ENCODE data around the gene CSRP1.

The CSRP1 gene

DNA sequence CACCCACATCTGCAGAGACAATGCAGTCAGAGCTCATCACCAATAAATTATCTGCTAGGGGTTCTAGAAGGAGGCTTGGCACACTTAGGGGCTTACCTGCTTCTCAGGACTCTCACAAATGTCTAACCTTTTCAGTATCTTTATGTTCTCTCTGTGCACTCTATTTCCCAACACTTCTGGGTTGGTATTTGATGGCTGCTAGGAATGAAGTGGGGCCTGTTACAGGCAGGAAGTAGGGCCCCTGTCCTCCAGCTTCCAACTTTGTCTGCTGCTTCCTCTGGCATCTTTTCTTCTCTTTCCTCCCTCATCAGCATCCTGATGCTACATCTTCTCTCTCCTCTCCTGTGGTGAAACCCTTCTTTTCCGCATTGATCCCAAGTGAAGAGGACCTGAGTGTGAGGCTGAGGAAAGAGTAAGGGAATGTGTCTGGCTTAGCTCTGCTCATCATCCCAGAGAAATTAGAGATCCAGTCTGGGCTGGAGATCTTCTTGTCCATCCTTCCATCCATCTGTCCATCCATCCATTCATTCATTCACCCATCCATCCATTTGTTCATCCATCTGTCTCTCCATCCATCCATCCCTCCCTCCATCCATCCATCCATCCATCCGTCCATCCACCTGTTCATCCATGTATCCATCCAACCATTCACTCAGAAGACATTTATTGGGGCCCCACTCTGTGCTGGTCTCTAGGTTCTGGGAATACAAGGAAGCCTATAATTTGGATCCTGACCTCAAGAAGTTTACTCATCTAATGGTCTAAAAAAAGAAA, 2.9 kb upstream of the CSRP1 start:
- no peaks in the 10 kb centered on the region for H3K27me3 ChIP-seq (replicated peaks; ENCODE audit: control insufficient read depth, insufficient read depth, low read length)
- DNase-seq (ENCODE audit: low read depth) = no peak
- no peaks in the 10 kb centered on the region for H3K9me3 ChIP-seq (ENCODE audit: control insufficient read depth, low read length)
- no peak overlapping the region for H3K9ac ChIP-seq (ENCODE audit: low read length)
- H3K4me3 ChIP-seq (ENCODE audit: low read length) = no peak overlapping the region
- H3K4me1 ChIP-seq (ENCODE audit: control insufficient read depth, insufficient read depth, low read length) = peaks cover 39% of the 10 kb centered on the region
- H3K36me3 ChIP-seq (ENCODE audit: control insufficient read depth, insufficient read depth, low read length, severe bottlenecking) = no peaks in the 10 kb centered on the region

DNA sequence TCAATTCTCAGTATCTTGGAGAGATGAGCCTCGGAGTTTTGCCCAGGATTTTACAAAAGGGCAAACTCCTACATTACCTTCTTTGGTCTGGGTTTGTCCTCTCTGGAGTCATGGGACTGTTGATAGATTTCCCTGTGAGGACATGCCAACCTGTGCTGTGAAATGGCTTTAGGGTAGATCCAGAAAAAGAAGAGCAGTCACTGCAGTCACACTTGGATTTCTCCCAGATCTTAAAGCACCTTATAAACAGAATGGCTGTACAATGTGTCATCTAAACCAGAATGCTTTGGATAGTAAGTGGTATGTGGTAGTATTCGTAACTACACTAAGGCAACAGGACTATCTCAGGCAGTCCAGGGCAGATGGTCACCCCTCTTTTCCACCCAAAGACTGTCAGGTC, 1.9 kb upstream of the CSRP1 start:
- peak; percentile 45 for DNase-seq (ENCODE audit: low read depth)
- no peaks in the 10 kb centered on the region for H3K36me3 ChIP-seq (ENCODE audit: control insufficient read depth, insufficient read depth, low read length, severe bottlenecking)
- peaks cover 46% of the 10 kb centered on the region for H3K4me1 ChIP-seq (ENCODE audit: control insufficient read depth, insufficient read depth, low read length)
- no peak overlapping the region for H3K4me3 ChIP-seq (ENCODE audit: low read length)
- no peaks in the 10 kb centered on the region for H3K9me3 ChIP-seq (ENCODE audit: control insufficient read depth, low read length)
- no peaks in the 10 kb centered on the region for H3K27me3 ChIP-seq (replicated peaks; ENCODE audit: control insufficient read depth, insufficient read depth, low read length)
- no peak overlapping the region for H3K9ac ChIP-seq (ENCODE audit: low read length)

DNA sequence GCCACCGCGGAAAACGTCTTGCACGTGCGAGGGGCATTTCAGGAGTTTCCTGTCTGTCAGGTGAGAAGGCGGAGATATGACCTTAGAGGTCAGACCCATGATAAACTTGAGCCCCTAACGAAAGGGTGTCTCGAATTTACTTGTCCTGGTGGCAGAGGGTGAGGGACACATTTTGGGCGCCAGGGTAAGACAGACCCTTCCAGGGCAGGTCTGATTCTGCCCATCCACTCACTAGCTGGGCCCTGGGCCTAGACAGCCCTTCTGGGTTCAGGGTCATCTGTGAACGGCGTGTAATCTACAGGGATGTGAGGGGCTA, 395 bp upstream of the CSRP1 start:
- peak overlapping the region; percentile 88 for H3K4me3 ChIP-seq (ENCODE audit: low read length)
- no peaks in the 10 kb centered on the region for H3K9me3 ChIP-seq (ENCODE audit: control insufficient read depth, low read length)
- no peaks in the 10 kb centered on the region for H3K27me3 ChIP-seq (replicated peaks; ENCODE audit: control insufficient read depth, insufficient read depth, low read length)
- no peaks in the 10 kb centered on the region for H3K36me3 ChIP-seq (ENCODE audit: control insufficient read depth, insufficient read depth, low read length, severe bottlenecking)
- peak overlapping the region; percentile 89 for H3K9ac ChIP-seq (ENCODE audit: low read length)
- DNase-seq (ENCODE audit: low read depth) = no peak
- peaks cover 42% of the 10 kb centered on the region for H3K4me1 ChIP-seq (ENCODE audit: control insufficient read depth, insufficient read depth, low read length)

DNA sequence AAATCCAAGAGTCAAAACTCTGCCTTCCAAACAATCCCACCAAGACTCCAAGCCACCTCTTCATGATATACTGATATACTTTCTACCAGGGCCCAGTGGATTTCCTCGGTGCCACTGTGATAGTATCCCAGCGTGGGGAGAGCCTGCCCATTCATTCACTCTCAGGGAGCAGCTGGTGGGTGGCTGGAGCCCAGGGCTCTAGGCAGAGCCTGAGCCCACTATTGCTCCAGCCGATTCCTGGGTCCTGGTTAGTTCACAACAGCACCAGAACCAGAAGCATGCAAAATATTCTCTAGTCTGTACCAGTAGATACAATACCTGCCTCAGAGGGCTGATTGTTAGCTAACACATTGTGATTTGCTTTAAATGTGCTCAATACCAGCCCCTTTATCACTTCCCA, 831 bp downstream of the CSRP1 start:
- Histone ChIP-seq H3K4me3 (ENCODE audit: low read length) (peak overlapping the region; percentile 88), H3K36me3 (ENCODE audit: control insufficient read depth, insufficient read depth, low read length, severe bottlenecking) (no peaks in the 10 kb centered on the region)

DNA sequence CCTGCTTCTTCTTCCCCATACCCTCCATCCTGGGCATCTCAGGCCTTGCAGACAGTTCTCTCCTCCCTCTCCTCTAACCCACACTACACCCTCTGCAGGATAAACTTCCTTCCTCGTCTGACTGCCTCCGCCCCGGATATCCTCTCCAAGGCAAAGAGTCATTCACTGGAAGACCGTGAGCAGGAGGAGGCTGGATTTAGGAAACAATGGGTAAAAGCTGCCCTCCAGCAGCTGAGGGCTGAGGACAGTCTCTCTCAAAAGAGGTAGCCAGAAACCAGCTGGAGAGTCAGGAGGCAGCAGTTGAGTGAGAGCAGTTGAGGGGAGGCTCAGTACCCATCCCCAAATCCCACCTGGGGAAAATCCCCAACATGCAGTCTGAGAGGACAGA, 1.4 kb downstream of the CSRP1 start:
- H3K4me1 ChIP-seq (ENCODE audit: control insufficient read depth, insufficient read depth, low read length) = peaks cover 43% of the 10 kb centered on the region
- H3K36me3 ChIP-seq (ENCODE audit: control insufficient read depth, insufficient read depth, low read length, severe bottlenecking) = no peaks in the 10 kb centered on the region
- peak overlapping the region; percentile 89 for H3K9ac ChIP-seq (ENCODE audit: low read length)
- H3K9me3 ChIP-seq (ENCODE audit: control insufficient read depth, low read length) = no peaks in the 10 kb centered on the region
- peak overlapping the region; percentile 88 for H3K4me3 ChIP-seq (ENCODE audit: low read length)
- H3K27me3 ChIP-seq (replicated peaks; ENCODE audit: control insufficient read depth, insufficient read depth, low read length) = no peaks in the 10 kb centered on the region
- peak; percentile 60 for DNase-seq (ENCODE audit: low read depth)

More for the DNA sequence above, 831 bp downstream of the CSRP1 start:
- H3K4me1 ChIP-seq (ENCODE audit: control insufficient read depth, insufficient read depth, low read length) = peaks cover 37% of the 10 kb centered on the region
- peak overlapping the region; percentile 89 for H3K9ac ChIP-seq (ENCODE audit: low read length)
- no peaks in the 10 kb centered on the region for H3K27me3 ChIP-seq (replicated peaks; ENCODE audit: control insufficient read depth, insufficient read depth, low read length)
- peak; percentile 49 for DNase-seq (ENCODE audit: low read depth)
- H3K9me3 ChIP-seq (ENCODE audit: control insufficient read depth, low read length) = no peaks in the 10 kb centered on the region

DNA sequence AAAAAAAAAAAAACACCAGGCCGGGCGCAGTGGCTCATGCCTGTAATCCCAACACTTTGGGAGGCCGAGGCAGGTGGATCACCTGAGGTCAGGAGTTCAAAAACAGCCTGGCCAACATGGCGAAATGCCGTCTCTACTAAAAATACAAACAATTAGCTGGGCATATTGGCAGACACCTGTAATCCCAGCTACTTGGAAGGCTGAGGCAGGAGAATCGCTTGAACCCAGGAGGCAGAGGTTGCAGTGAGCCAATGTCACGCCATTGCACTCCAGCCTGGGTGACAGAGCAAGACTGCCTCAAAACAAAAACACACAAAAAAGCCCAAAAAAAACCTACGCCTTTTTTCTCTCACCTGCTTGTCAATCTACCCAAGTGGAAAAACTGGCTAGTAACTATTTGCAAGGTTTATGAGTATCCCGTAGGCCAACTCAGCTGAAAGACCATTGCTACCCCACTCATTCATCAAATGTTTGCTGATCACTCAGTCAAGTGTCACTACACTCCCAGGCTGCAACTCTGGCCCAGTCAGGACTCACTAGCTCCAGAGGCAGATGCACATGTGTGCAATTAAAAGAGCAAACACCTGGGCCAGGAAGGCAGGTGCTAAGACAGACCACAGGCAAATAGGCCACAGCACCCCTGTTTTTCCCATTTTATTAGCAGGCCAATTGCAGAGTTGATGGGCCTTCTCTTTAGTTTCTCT, 2.0 kb downstream of the CSRP1 start:
- Histone ChIP-seq H3K27me3 (replicated peaks; ENCODE audit: control insufficient read depth, insufficient read depth, low read length) (no peaks in the 10 kb centered on the region), H3K4me3 (ENCODE audit: low read length) (peak overlapping the region; percentile 88), H3K9me3 (ENCODE audit: control insufficient read depth, low read length) (no peaks in the 10 kb centered on the region), H3K4me1 (ENCODE audit: control insufficient read depth, insufficient read depth, low read length) (peaks cover 48% of the 10 kb centered on the region), H3K9ac (ENCODE audit: low read length) (peak overlapping the region; percentile 89), H3K36me3 (ENCODE audit: control insufficient read depth, insufficient read depth, low read length, severe bottlenecking) (no peaks in the 10 kb centered on the region)
- no peak for DNase-seq (ENCODE audit: low read depth)

DNA sequence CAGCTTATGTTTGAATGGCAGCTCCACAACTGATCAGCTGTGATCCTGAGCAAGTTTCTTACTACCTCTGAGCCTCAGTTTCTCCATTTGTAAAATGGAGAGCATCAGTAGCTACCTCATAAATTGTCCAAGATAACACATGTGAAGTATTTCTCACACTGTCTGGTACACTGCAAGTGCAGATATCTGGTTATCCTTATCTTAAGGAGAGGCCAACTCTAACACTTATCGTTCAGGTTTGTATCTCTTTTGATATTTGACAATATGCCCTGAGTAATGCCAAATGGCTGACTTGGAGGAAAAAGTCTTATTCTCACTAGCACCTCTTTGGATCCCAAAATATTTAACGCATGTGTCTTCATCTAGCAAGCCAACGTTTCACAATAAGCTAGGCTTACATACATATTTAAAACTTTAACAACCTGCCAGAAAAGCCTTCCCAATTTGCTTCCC, 2.7 kb downstream of the CSRP1 start:
- peak; percentile 48 for DNase-seq (ENCODE audit: low read depth)
- H3K36me3 ChIP-seq (ENCODE audit: control insufficient read depth, insufficient read depth, low read length, severe bottlenecking) = no peaks in the 10 kb centered on the region
- peak overlapping the region; percentile 61 for H3K9ac ChIP-seq (ENCODE audit: low read length)
- no peak overlapping the region for H3K4me3 ChIP-seq (ENCODE audit: low read length)
- H3K27me3 ChIP-seq (replicated peaks; ENCODE audit: control insufficient read depth, insufficient read depth, low read length) = no peaks in the 10 kb centered on the region
- peaks cover 50% of the 10 kb centered on the region for H3K4me1 ChIP-seq (ENCODE audit: control insufficient read depth, insufficient read depth, low read length)
- no peaks in the 10 kb centered on the region for H3K9me3 ChIP-seq (ENCODE audit: control insufficient read depth, low read length)

DNA sequence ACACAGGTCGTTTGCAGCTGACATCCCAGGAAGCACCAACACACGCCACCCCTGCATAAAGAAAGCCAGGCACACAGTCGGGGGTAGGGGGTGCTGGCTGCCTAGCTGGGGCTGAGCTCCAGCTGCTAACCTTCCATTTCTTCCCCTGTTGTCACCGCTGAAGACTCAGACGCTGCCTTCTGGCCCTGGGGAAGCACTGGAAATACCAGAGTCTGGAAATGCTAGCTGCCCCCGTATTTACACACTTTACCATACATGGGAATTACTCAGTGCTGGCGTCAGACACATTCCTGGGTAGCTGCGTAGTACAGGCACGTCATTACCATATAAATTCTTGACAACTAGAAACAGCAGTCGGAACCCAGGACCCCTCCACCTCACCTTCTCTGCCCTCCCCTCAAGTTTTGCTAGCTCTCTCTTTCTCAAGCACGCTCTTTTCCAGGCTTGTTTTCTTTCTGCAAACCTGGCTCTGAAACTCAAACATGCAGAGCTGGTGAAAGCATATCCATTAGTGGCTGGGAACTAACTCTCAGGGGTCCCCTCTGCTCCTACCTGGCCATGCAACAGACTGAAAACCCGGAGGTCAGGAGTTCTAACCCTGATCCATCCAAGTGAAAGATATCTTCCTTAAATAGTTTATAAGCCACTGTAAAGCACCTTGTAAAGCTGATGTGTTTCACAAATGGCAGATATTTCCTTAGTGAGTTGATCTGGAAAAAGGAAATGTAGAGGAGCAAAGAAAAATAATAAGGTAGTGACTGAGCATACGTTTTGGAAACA, 3.3 kb downstream of the CSRP1 start:
- H3K4me1 ChIP-seq (ENCODE audit: control insufficient read depth, insufficient read depth, low read length) = peaks cover 50% of the 10 kb centered on the region
- peak overlapping the region; percentile 61 for H3K9ac ChIP-seq (ENCODE audit: low read length)
- peak; percentile 96 for DNase-seq (ENCODE audit: low read depth)
- H3K36me3 ChIP-seq (ENCODE audit: control insufficient read depth, insufficient read depth, low read length, severe bottlenecking) = no peaks in the 10 kb centered on the region
- no peak overlapping the region for H3K4me3 ChIP-seq (ENCODE audit: low read length)
- H3K9me3 ChIP-seq (ENCODE audit: control insufficient read depth, low read length) = no peaks in the 10 kb centered on the region
- H3K27me3 ChIP-seq (replicated peaks; ENCODE audit: control insufficient read depth, insufficient read depth, low read length) = no peaks in the 10 kb centered on the region

DNA sequence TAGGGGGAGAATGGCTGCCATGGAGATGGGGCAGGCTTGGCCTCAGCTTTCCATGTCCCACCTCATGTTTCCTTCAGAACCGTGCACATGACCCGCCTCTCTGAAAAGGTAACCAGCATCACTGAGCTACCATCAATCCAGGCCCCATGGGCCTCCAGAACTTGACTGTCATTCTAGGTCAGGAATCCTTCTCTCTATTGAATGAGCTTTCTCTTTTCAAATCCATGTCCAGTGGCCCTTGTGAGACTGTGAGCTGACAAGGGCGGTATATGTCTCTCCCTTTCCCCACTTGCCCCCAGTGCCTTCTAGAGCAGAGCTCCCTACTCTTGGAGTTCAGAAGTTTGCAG, 4.4 kb downstream of the CSRP1 start:
- Histone ChIP-seq H3K36me3 (ENCODE audit: control insufficient read depth, insufficient read depth, low read length, severe bottlenecking) (no peaks in the 10 kb centered on the region), H3K4me3 (ENCODE audit: low read length) (no peak overlapping the region), H3K4me1 (ENCODE audit: control insufficient read depth, insufficient read depth, low read length) (peaks cover 50% of the 10 kb centered on the region), H3K9ac (ENCODE audit: low read length) (no peak overlapping the region), H3K27me3 (replicated peaks; ENCODE audit: control insufficient read depth, insufficient read depth, low read length) (no peaks in the 10 kb centered on the region), H3K9me3 (ENCODE audit: control insufficient read depth, low read length) (no peaks in the 10 kb centered on the region)
- DNase-seq (ENCODE audit: low read depth) = no peak

DNA sequence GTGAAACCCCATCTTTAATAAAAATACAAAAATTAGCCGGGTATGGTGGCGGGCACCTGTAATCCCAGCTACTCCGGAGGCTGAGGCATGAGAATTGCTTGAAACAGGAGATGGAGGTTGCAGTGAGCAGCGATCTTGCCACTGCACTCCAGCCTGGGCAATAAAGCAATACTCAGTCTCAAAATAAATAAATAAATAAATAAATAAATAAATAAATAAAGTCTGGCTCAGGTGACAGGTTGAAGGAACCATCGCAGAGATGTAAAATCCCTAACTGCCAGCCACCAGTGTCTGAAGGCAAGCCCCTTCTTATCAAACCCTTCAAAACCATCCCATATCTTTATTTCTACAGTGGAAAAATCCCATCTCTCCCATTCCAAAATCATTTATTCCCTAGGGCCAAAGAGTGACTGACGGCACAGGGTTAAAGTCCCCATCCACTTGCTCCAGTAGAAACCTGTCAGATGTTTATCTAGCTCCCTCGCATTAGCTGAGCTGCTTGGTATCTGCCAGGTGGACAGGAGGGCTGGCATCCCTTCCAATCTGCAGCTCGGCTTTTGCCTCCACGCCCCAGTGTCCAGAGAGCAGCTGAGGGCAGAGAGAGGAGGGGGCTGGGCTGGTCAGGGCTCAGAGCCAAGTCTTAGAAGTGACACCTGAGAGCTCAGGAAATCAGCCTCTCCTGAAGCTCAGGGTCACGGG, 5.0 kb downstream of the CSRP1 start:
- Histone ChIP-seq H3K9ac (ENCODE audit: low read length) (no peak overlapping the region), H3K27me3 (replicated peaks; ENCODE audit: control insufficient read depth, insufficient read depth, low read length) (no peaks in the 10 kb centered on the region), H3K36me3 (ENCODE audit: control insufficient read depth, insufficient read depth, low read length, severe bottlenecking) (no peaks in the 10 kb centered on the region), H3K4me1 (ENCODE audit: control insufficient read depth, insufficient read depth, low read length) (peaks cover 46% of the 10 kb centered on the region), H3K9me3 (ENCODE audit: control insufficient read depth, low read length) (no peaks in the 10 kb centered on the region), H3K4me3 (ENCODE audit: low read length) (no peak overlapping the region)
- no peak for DNase-seq (ENCODE audit: low read depth)

DNA sequence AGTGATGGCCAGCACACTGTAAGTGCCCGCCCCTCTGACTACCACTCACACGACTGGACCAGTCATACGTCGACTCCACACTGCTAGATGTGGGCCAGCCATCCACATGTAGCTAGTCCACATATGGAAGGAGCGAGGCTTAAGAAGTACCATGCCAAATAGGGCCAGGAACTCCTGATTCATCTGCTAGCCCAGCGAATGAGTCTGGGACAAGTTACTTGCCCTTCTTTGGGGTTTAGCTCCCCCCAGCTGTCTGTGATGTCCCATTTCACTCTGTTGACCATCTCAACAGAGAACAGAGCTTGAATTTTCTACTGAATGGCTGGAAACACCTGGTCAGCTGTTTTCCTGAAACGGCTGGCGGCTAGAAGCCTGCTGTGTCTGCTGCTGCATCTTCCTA, 5.8 kb downstream of the CSRP1 start:
- H3K9ac ChIP-seq (ENCODE audit: low read length) = peak overlapping the region; percentile 15
- H3K9me3 ChIP-seq (ENCODE audit: control insufficient read depth, low read length) = no peaks in the 10 kb centered on the region
- peaks cover 46% of the 10 kb centered on the region for H3K4me1 ChIP-seq (ENCODE audit: control insufficient read depth, insufficient read depth, low read length)
- H3K4me3 ChIP-seq (ENCODE audit: low read length) = no peak overlapping the region
- H3K36me3 ChIP-seq (ENCODE audit: control insufficient read depth, insufficient read depth, low read length, severe bottlenecking) = no peaks in the 10 kb centered on the region
- no peak for DNase-seq (ENCODE audit: low read depth)
- H3K27me3 ChIP-seq (replicated peaks; ENCODE audit: control insufficient read depth, insufficient read depth, low read length) = no peaks in the 10 kb centered on the region
